NCI-H146 treated with DMSO at 0.1 percent for 48 hours (cell line): ENCODE measurements around the gene KLF4.
"Not testable (repeated sequence)": the region's sequence is repeated elsewhere in the genome, so short reads cannot be mapped to it uniquely, and the experiment has no call there.

Experiments used
- DNase-seq: peaks from one replicate; lab custom pipeline; 2025; ENCODE audit not compliant: unreplicated experiment; lab: John Stamatoyannopoulos, UW

Gene KLF4

GRCh38 chr9:107489687-107490605 lies at the start of gene KLF4:
Gene KLF4, minus strand, starts transcription at chr9:107489769. Its CDS starts 597 bp downstream, at chr9:107489172.
- peak; percentile 70 for DNase-seq

GRCh38 chr9:107536462-107536861 lies 46.9 kb upstream of the KLF4 start:
- no peak for DNase-seq

GRCh38 chr9:107534510-107535078 lies 45.0 kb upstream of the KLF4 start:
- DNase-seq, result no peak

- no peak for DNase-seq
Observed at GRCh38 chr9:107530679-107531078, 41.1 kb upstream of the KLF4 start.

- no peak for DNase-seq
Observed at GRCh38 chr9:107528686-107529085, 39.1 kb upstream of the KLF4 start.

GRCh38 chr9:107523539-107523938 lies 34.0 kb upstream of the KLF4 start:
- no peak for DNase-seq

- no peak for DNase-seq
Observed at GRCh38 chr9:107520186-107520585, 30.6 kb upstream of the KLF4 start.

GRCh38 chr9:107518037-107518807 lies 28.7 kb upstream of the KLF4 start:
- no peak for DNase-seq

GRCh38 chr9:107513464-107514100 lies 24.0 kb upstream of the KLF4 start:
- DNase-seq, result no peak

GRCh38 chr9:107504585-107505455 lies 15.3 kb upstream of the KLF4 start:
- no peak for DNase-seq

- DNase-seq, result no peak
Observed at GRCh38 chr9:107502464-107502863, 12.9 kb upstream of the KLF4 start.

- DNase-seq, result not testable (repeated sequence)
Observed at GRCh38 chr9:107500421-107501200, 11.0 kb upstream of the KLF4 start.

- DNase-seq, result no peak
Observed at GRCh38 chr9:107496976-107497375, 7.4 kb upstream of the KLF4 start.

GRCh38 chr9:107492381-107492970 lies 2.9 kb upstream of the KLF4 start:
- DNase-seq, result no peak

GRCh38 chr9:107491081-107492053 lies 1.8 kb upstream of the KLF4 start:
- DNase-seq, result no peak

GRCh38 chr9:107490606-107490970 lies 1.0 kb upstream of the KLF4 start:
- DNase-seq, result not testable (repeated sequence)

GRCh38 chr9:107489144-107489673 lies 360 bp downstream of the KLF4 start:
- no peak for DNase-seq
